GM08714 (cell line): ENCODE results near the gene CD33.
"Not testable (repeated sequence)": the region's sequence is repeated elsewhere in the genome, so short reads cannot be mapped to it uniquely, and the experiment has no call there.

Experiments used
- H3K4me3 ChIP-seq: fragments of 200-500 bp; sonication (Bioruptor generic); 2 replicates; pipeline ENCODE4 v1.5.1; 2014; ENCODE audit warnings: mild to moderate bottlenecking, low read length, inconsistent platforms
- ZNF274 ChIP-seq: IDR thresholded peaks from 2 replicates; pipeline ENCODE4 v1.6.1; 2012; ENCODE audit warnings: mild to moderate bottlenecking, low read depth, low read length

The CD33 gene

DNA sequence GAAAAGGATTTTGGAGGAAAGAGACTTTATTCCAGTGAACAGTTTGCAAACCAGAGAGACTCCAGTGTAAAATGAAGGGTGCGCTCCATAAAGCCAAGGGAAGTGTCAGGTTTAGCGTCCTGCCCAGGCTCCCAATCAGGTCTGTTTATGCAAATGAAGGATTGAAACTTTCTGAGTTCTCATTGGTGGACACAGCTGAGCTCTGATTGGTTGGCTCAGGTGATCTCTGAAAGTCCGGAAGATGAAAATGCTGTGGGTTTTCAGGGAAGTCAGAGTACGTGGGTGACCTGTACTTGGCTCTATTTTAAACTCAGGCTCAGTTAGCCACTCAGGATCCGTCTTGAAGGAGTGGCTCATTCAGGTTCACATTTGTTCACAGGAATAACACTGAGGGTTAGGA, 28.7 kb upstream of the CD33 start:
- no peak for TF ChIP-seq ZNF274
- H3K4me3 ChIP-seq, result no peak overlapping the region

DNA sequence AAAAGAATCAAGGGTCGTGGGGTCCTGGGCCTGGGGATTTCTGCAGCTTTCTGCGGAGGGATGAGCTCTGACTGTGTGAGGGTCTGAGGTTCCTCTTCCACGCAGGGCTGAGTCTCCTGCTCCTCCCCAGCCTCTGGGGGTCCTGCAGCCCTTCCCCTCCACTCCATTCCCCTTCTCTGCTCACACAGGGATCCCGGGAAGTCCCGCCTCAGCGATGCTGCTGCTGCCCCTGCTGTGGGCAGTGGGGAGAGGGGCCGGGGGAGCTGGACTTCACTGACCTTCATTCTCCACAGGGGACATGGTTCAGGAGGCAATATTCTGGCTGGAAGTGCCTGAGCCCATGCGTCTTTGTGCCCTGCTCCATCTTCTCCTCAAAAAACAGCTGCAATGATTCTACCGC, 26.2 kb upstream of the CD33 start:
- TF ChIP-seq ZNF274, result no peak
- H3K4me3 ChIP-seq, result no peak overlapping the region

DNA sequence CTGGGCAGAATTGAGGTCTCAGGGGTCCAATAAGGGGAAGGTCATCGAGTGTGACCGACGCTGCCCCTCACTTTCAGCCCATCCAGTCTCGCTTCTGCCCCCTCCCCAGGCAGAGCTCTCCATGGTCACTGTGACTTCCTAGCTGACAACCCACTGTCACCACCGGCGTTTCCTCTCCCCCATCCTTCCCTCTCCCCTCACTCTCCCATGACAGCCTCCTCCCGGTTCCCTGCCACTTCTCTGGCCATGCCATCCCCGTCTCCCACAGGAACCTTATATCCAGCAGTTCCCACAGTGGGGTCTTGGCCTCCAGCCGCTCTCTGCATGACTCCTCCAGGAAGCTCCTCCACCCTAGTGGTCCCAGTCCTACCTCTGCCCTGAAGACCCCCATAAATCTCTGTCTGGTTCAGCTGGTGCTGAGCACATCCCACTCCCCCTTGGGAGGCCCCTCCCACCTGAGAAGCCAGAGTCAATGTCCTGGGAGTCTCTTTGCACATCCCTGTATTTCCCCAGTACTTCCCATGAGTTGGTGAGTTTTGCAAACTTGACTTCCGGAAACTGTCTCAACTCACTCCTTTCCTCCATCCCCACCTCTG, 24.7 kb upstream of the CD33 start:
- no peak for TF ChIP-seq ZNF274
- no peak overlapping the region for H3K4me3 ChIP-seq

- H3K4me3 ChIP-seq, result no peak overlapping the region
- TF ChIP-seq ZNF274, result no peak
These were observed 23.2 kb upstream of the CD33 start for GRCh38 chr19:51201712-51202111.

DNA sequence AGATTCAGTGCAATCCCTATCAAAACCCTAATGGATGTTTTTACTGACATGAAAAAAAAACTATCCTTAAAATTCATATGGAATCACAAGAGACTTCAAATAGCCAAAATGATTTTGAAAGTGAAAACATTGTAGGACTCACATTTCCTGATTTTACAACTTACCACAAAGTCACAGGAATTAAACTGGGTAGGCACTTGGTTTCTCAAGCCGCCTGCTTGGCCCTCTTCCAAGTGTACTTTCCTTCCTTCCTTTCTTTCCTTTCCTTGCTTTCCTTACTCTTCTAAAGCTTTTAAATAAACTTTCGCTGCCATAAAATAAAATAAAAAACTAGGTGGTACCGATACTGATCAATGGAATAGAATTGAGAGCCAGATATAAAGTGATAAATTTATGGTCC, 21.0 kb upstream of the CD33 start:
- H3K4me3 ChIP-seq, result no peak overlapping the region
- no peak for TF ChIP-seq ZNF274

DNA sequence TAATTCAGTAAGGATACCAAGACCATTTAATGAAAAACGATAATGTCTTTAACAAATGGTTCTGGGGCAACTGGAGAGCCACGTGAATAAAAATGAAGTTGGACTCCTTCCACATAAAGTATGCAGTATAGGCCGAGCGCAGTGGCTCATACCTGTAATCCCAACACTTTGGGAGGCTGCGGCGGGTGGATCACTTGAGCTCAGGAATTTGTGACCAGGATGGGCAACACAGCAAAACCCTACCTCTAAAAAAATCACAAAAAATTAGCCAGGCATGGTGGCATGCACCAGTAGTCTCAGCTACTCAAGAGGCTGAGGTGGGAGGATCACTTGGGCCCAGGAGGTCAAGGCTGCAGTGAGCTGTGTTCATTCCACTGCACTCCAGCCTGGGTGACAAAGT, 20.6 kb upstream of the CD33 start:
- TF ChIP-seq ZNF274, result no peak

GRCh38 chr19:51207747-51208146, 17.1 kb upstream of the CD33 start:
- no peak overlapping the region for H3K4me3 ChIP-seq
- TF ChIP-seq ZNF274, result no peak

More for the DNA sequence above, 20.6 kb upstream of the CD33 start:
- no peak overlapping the region for H3K4me3 ChIP-seq

- no peak overlapping the region for H3K4me3 ChIP-seq
- TF ChIP-seq ZNF274, result no peak
These were observed 14.6 kb upstream of the CD33 start for GRCh38 chr19:51210191-51210784.

GRCh38 chr19:51210874-51211361, 14.0 kb upstream of the CD33 start:
- H3K4me3 ChIP-seq, result not testable (repeated sequence)

- H3K4me3 ChIP-seq, result no peak overlapping the region
- TF ChIP-seq ZNF274, result no peak
These were observed 13.0 kb upstream of the CD33 start for GRCh38 chr19:51211833-51212232.

DNA sequence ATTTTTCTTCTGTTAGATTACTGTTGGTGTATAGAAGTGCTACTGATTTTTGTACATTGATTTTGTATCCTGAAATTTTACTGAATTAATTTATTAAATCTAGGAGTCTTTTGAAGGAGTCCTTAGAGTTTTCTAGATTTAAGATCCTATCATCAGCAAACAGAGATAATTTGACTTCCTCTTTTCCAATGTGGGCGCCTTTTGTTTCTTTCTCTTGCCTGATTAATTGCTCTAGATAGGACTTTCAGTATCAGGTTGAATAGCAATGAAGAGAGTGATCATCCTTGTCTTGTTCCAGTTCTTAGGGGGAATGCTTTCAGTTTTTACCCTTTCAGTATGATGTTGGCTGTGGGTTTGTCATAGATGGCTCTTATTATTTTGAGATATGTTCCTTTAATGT, 5.6 kb upstream of the CD33 start:
- no peak for TF ChIP-seq ZNF274

DNA sequence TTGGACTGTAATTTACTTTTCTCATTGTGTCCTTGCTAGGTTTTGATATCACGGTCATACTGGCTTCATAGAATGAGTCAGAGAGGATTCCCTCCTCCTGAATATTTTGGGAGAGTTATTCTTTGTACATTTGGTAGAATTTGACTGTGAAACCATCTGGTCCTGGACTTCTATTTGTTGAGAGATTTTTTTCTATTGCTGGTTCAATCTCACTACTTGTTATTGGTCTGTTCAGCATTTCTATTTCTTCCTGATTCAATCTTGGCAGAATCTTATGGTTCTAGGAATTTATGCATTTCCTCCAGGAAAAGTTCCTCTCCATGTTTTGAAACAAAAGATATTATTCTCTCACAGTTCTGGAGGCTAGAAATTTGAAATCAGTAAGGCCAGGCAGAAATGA, 4.9 kb upstream of the CD33 start:
- no peak for TF ChIP-seq ZNF274

More for the DNA sequence above, 5.6 kb upstream of the CD33 start:
- H3K4me3 ChIP-seq, result no peak overlapping the region

GRCh38 chr19:51220996-51221395, 3.9 kb upstream of the CD33 start:
- no peak for TF ChIP-seq ZNF274
- H3K4me3 ChIP-seq, result no peak overlapping the region

More for the DNA sequence above, 4.9 kb upstream of the CD33 start:
- no peak overlapping the region for H3K4me3 ChIP-seq

GRCh38 chr19:51224163-51224641, 678 bp upstream of the CD33 start:
- no peak overlapping the region for H3K4me3 ChIP-seq
- no peak for TF ChIP-seq ZNF274

DNA sequence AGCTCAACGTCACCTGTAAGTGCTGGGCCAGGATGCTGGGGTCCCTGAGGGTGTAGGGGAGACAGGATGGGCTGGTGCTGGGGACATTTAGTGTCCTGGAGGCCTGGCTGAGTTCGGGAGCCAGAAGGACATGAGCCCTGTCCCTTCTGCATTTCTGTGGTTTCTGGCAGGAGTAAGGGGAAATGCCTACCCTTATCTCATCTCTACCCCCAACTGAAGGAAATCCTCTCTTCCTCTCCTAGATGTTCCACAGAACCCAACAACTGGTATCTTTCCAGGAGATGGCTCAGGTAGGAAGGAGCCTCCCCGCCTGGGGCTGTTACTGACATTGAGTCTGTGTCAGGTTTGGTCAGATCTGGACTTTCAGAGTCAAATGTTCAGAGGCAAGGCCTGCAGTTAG, 1.2 kb downstream of the CD33 start:
- no peak for TF ChIP-seq ZNF274
- H3K4me3 ChIP-seq, result no peak overlapping the region

DNA sequence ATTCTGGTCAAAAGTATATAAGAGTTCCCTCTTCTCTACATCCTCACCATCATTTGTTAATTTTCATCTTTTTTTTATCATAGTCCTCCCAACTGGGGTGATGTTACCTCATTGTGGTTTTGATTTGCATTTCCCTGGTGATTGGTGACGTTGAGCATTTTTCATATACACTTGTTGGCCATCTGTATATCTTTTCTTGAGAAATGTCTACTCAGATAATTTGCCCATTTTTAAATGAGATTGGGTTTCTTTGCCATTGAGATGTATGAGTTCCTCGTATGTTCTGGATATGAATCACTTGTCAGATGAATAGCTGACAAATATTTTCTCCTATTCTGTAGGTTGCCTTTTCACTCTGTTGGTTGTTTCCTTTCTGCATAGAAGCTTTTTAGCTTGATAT, 2.4 kb downstream of the CD33 start:
- no peak overlapping the region for H3K4me3 ChIP-seq
- TF ChIP-seq ZNF274, result no peak
